GM23338 (cell line): ENCODE data around the gene MINDY3. TPM values are rescaled to one million over a fixed set of nuclear protein-coding genes. Genes with fewer than 3 reads are reported as not detected.

ENCODE experiments used
- ATAC-seq: fragments of 200-7000 bp; cut with Tn5 transposase; 3 replicates; pipeline ENCODE4 v1.9.1; 2020
- DNase-seq: peaks from one replicate; pipeline ENCODE4 v3.0.0-alpha.2; 2015; ENCODE audit warnings: low spot score
- H2AFZ ChIP-seq: fragments of 200-600 bp; sonication (generic); 2 replicates; pipeline ENCODE4 v1.8.0; 2016; ENCODE audit warnings: antibody characterized with exemption, mild to moderate bottlenecking, moderate library complexity
- H3F3A ChIP-seq: fragments of 200-600 bp; sonication (generic); replicated peaks from 2 replicates; pipeline ENCODE4 v1.8.0; 2017; ENCODE audit warnings: antibody characterized with exemption, mixed run types, low read depth
- H3K27ac ChIP-seq: fragments of 200-600 bp; sonication (generic); 2 replicates; pipeline ENCODE4 v1.6.1; 2016; ENCODE audit warnings: low read depth
- H3K27me3 ChIP-seq: fragments of 200-600 bp; sonication (generic); 2 replicates; pipeline ENCODE4 v1.8.0; 2016; ENCODE audit warnings: mild to moderate bottlenecking, mixed run types, moderate library complexity; ENCODE audit not compliant: insufficient read depth
- H3K36me3 ChIP-seq: fragments of 200-600 bp; sonication (generic); 2 replicates; pipeline ENCODE4 v1.8.0; 2016; ENCODE audit warnings: mild to moderate bottlenecking; ENCODE audit not compliant: insufficient read depth
- H3K4me1 ChIP-seq: fragments of 200-600 bp; sonication (generic); 2 replicates; pipeline ENCODE4 v1.8.0; 2016; ENCODE audit warnings: mild to moderate bottlenecking, moderate library complexity; ENCODE audit not compliant: insufficient read depth
- H3K4me2 ChIP-seq: fragments of 200-600 bp; sonication (generic); 2 replicates; pipeline ENCODE4 v1.7.1; 2017; ENCODE audit warnings: mixed run types
- H3K4me3 ChIP-seq: fragments of 200-600 bp; sonication (generic); 2 replicates; pipeline ENCODE4 v1.6.1; 2016; ENCODE audit warnings: mixed run types
- H3K79me2 ChIP-seq: fragments of 200-600 bp; sonication (generic); replicated peaks from 2 replicates; pipeline ENCODE4 v1.8.0; 2017; ENCODE audit warnings: mild to moderate bottlenecking; ENCODE audit not compliant: insufficient read depth
- H3K9me2 ChIP-seq: fragments of 200-600 bp; sonication (generic); 2 replicates; pipeline ENCODE4 v1.8.0; 2017; ENCODE audit not compliant: insufficient read depth
- H4K20me1 ChIP-seq: fragments of 200-600 bp; sonication (generic); replicated peaks from 2 replicates; pipeline ENCODE4 v1.8.0; 2017; ENCODE audit warnings: mild to moderate bottlenecking; ENCODE audit not compliant: insufficient read depth
- H3K27ac Mint-ChIP-seq: 2 replicates; pipeline ENCODE4 v1.8.0; 2020; ENCODE audit warnings: inconsistent platforms, mild to moderate bottlenecking, moderate library complexity, mixed read lengths
- H3K27me3 Mint-ChIP-seq: 3 replicates; pipeline ENCODE4 v1.8.0; 2022; ENCODE audit warnings: low read depth, mild to moderate bottlenecking, moderate library complexity, mixed read lengths, inconsistent platforms; ENCODE audit not compliant: insufficient read depth, poor library complexity
- H3K36me3 Mint-ChIP-seq: 3 replicates; pipeline ENCODE4 v1.8.0; 2021; ENCODE audit warnings: low read depth, mild to moderate bottlenecking, inconsistent platforms, moderate library complexity, mixed read lengths
- H3K4me1 Mint-ChIP-seq: 3 replicates; pipeline ENCODE4 v1.8.0; 2020; ENCODE audit warnings: mild to moderate bottlenecking, inconsistent platforms, mixed read lengths
- H3K4me3 Mint-ChIP-seq: 3 replicates; pipeline ENCODE4 v1.8.0; 2021; ENCODE audit warnings: moderate library complexity, mild to moderate bottlenecking, inconsistent platforms, mixed read lengths
- H3K9me3 Mint-ChIP-seq: 3 replicates; pipeline ENCODE4 v1.8.0; 2020; ENCODE audit warnings: moderate library complexity, mild to moderate bottlenecking, inconsistent platforms, mixed read lengths
- CREB1 ChIP-seq: fragments of 250-450 bp; sonication (Bioruptor Pico); IDR thresholded peaks from 2 replicates; pipeline ENCODE4 v1.5.0; 2020; ENCODE audit warnings: low read depth, mild to moderate bottlenecking, moderate library complexity
- EZH2 ChIP-seq: fragments of 200-600 bp; sonication (generic); IDR thresholded peaks from one replicate; pipeline ENCODE4 v1.8.0; 2017; ENCODE audit warnings: antibody characterized with exemption, mild to moderate bottlenecking, low read depth; ENCODE audit not compliant: unreplicated experiment
- EZH2phosphoT487 ChIP-seq: fragments of 200-600 bp; sonication (generic); IDR thresholded peaks from one replicate; pipeline ENCODE4 v1.8.1; 2018; ENCODE audit warnings: antibody characterized with exemption; ENCODE audit not compliant: unreplicated experiment
- NANOG ChIP-seq: IDR thresholded peaks from 2 replicates; pipeline ENCODE4 v1.6.1; 2016; ENCODE audit warnings: antibody characterized with exemption, borderline replicate concordance
- POLR2AphosphoS5 ChIP-seq: IDR thresholded peaks from 2 replicates; pipeline ENCODE4 v1.6.1; 2016; ENCODE audit warnings: antibody characterized with exemption, low read depth
- STAT1 ChIP-seq: IDR thresholded peaks from one replicate; pipeline ENCODE4 v1.6.1; 2016; ENCODE audit warnings: antibody characterized with exemption; ENCODE audit not compliant: unreplicated experiment
- ZNF114 ChIP-seq: fragments of 250-450 bp; sonication (Bioruptor Pico); IDR thresholded peaks from 2 replicates; pipeline ENCODE4 v1.5.0; 2020; ENCODE audit warnings: mild to moderate bottlenecking, moderate library complexity
- ZNF331 ChIP-seq: fragments of 250-450 bp; sonication (Bioruptor Pico); IDR thresholded peaks from 2 replicates; pipeline ENCODE4 v1.5.0; 2020; ENCODE audit warnings: low read depth, mild to moderate bottlenecking, moderate library complexity
- polyA plus RNA-seq: library from polyadenylated mRNA; unstranded; fragments of >200 nt; fragmentation: Nextera tagmentation; extraction: Ambion mirVana; gene quantifications from 2 replicates; pipeline ENCODE4 v1.2.1, GENCODE V29; 2016
- total RNA-seq: library from RNA; depleted of rRNA; stranded (reverse); fragments of >200 nt; shearing (Covaris generic); gene quantifications from 2 replicates; pipeline ENCODE4 v1.2.3, GENCODE V29; 2014
- TF ChIP-seq, protein P1 (sequence below): IDR thresholded peaks from 2 replicates; pipeline ENCODE4 v1.6.1; 2016; ENCODE audit warnings: antibody characterized with exemption
- TF ChIP-seq, protein P2 (sequence below): fragments of 250-450 bp; sonication (Bioruptor Pico); IDR thresholded peaks from 2 replicates; pipeline ENCODE4 v1.5.0; 2020; ENCODE audit warnings: mild to moderate bottlenecking, moderate library complexity

The MINDY3 gene
- total and polyA plus RNA-seq, 2 experiments from 2014 or later: 10.2 to 13.6 TPM

DNA sequence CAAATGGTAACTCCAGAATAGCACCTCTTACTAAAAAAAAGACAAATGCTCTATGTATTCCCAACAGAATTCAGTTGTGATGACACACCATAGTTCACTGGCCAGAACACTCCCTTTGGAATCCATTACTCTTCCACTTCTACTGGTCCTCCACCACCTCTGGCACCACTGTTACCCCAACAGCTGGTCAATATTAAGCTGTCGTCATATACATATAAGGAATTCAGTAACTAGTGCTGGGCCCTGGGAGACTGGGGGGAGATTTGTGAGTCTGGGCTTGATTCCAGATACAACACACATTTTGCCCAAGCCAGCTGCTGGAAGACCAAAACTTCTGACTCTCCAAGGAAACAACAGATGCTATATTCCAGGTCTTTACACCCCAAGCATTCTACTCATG, 114.6 kb downstream of the MINDY3 start:
- DNase-seq: no peak
- TF ChIP-seq, protein P1, sequence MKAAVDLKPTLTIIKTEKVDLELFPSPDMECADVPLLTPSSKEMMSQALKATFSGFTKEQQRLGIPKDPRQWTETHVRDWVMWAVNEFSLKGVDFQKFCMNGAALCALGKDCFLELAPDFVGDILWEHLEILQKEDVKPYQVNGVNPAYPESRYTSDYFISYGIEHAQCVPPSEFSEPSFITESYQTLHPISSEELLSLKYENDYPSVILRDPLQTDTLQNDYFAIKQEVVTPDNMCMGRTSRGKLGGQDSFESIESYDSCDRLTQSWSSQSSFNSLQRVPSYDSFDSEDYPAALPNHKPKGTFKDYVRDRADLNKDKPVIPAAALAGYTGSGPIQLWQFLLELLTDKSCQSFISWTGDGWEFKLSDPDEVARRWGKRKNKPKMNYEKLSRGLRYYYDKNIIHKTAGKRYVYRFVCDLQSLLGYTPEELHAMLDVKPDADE: no peak
- TF ChIP-seq, protein P2, sequence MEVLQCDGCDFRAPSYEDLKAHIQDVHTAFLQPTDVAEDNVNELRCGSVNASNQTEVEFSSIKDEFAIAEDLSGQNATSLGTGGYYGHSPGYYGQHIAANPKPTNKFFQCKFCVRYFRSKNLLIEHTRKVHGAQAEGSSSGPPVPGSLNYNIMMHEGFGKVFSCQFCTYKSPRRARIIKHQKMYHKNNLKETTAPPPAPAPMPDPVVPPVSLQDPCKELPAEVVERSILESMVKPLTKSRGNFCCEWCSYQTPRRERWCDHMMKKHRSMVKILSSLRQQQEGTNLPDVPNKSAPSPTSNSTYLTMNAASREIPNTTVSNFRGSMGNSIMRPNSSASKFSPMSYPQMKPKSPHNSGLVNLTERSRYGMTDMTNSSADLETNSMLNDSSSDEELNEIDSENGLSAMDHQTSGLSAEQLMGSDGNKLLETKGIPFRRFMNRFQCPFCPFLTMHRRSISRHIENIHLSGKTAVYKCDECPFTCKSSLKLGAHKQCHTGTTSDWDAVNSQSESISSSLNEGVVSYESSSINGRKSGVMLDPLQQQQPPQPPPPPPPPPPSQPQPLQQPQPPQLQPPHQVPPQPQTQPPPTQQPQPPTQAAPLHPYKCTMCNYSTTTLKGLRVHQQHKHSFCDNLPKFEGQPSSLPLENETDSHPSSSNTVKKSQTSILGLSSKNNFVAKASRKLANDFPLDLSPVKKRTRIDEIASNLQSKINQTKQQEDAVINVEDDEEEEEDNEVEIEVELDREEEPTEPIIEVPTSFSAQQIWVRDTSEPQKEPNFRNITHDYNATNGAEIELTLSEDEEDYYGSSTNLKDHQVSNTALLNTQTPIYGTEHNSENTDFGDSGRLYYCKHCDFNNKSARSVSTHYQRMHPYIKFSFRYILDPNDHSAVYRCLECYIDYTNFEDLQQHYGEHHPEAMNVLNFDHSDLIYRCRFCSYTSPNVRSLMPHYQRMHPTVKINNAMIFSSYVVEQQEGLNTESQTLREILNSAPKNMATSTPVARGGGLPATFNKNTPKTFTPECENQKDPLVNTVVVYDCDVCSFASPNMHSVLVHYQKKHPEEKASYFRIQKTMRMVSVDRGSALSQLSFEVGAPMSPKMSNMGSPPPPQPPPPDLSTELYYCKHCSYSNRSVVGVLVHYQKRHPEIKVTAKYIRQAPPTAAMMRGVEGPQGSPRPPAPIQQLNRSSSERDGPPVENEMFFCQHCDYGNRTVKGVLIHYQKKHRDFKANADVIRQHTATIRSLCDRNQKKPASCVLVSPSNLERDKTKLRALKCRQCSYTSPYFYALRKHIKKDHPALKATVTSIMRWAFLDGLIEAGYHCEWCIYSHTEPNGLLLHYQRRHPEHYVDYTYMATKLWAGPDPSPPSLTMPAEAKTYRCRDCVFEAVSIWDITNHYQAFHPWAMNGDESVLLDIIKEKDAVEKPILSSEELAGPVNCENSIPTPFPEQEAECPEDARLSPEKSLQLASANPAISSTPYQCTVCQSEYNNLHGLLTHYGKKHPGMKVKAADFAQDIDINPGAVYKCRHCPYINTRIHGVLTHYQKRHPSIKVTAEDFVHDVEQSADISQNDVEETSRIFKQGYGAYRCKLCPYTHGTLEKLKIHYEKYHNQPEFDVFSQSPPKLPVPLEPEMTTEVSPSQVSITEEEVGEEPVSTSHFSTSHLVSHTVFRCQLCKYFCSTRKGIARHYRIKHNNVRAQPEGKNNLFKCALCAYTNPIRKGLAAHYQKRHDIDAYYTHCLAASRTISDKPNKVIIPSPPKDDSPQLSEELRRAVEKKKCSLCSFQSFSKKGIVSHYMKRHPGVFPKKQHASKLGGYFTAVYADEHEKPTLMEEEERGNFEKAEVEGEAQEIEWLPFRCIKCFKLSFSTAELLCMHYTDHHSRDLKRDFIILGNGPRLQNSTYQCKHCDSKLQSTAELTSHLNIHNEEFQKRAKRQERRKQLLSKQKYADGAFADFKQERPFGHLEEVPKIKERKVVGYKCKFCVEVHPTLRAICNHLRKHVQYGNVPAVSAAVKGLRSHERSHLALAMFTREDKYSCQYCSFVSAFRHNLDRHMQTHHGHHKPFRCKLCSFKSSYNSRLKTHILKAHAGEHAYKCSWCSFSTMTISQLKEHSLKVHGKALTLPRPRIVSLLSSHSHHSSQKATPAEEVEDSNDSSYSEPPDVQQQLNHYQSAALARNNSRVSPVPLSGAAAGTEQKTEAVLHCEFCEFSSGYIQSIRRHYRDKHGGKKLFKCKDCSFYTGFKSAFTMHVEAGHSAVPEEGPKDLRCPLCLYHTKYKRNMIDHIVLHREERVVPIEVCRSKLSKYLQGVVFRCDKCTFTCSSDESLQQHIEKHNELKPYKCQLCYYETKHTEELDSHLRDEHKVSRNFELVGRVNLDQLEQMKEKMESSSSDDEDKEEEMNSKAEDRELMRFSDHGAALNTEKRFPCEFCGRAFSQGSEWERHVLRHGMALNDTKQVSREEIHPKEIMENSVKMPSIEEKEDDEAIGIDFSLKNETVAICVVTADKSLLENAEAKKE (CRISPR knock-in tag): no peak
- TF ChIP-seq ZNF331 (CRISPR knock-in tag) (no peak), POLR2AphosphoS5 (no peak), STAT1 (no peak), NANOG (no peak), EZH2phosphoT487 (no peak), EZH2 (no peak), ZNF114 (CRISPR knock-in tag) (no peak), CREB1 (CRISPR knock-in tag) (no peak)
- H3K4me1 Mint-ChIP-seq: peaks cover 3% of the 10 kb centered on the region
- no peaks in the 10 kb centered on the region for H3K9me3 Mint-ChIP-seq
- H3K4me3 Mint-ChIP-seq: no peak overlapping the region
- Histone ChIP-seq H4K20me1 (no peaks in the 10 kb centered on the region), H3K4me3 (no peak overlapping the region), H3K4me1 (no peaks in the 10 kb centered on the region; the same call in 1 of the 2 replicates), H3K27me3 (no peaks in the 10 kb centered on the region), H3F3A (no peaks in the 10 kb centered on the region), H3K9me2 (no peaks in the 10 kb centered on the region), H3K4me2 (no peak overlapping the region), H3K36me3 (no peaks in the 10 kb centered on the region), H3K27ac (no peak overlapping the region), H3K79me2 (no peaks in the 10 kb centered on the region), H2AFZ (no peak overlapping the region)
- no peak for ATAC-seq
- no peak overlapping the region for H3K27ac Mint-ChIP-seq
- H3K27me3 Mint-ChIP-seq: peaks cover 5% of the 10 kb centered on the region
- no peaks in the 10 kb centered on the region for H3K36me3 Mint-ChIP-seq
